Fibroblast of skin of back (primary cell): Measurements from ENCODE around the gene ALG2.
"Not testable (repeated sequence)": the region's sequence is repeated elsewhere in the genome, so short reads cannot be mapped to it uniquely, and the experiment has no call there.

Experiments
- DNase-seq: peaks from one replicate; pipeline ENCODE4 v3.0.0-alpha.2; 2013

Gene ALG2

GRCh38 chr9:99237849-99238248 lies 16.1 kb upstream of the ALG2 start:
- not testable (repeated sequence) for DNase-seq

- no peak for DNase-seq
Observed at GRCh38 chr9:99237356-99237755, 15.6 kb upstream of the ALG2 start.

GRCh38 chr9:99235926-99236634 lies 14.3 kb upstream of the ALG2 start:
- no peak for DNase-seq

GRCh38 chr9:99235069-99235468 lies 13.3 kb upstream of the ALG2 start:
- no peak for DNase-seq

- no peak for DNase-seq
Observed at GRCh38 chr9:99234618-99235017, 12.9 kb upstream of the ALG2 start.

GRCh38 chr9:99231711-99232110 lies 10.0 kb upstream of the ALG2 start:
- peak; percentile 17 for DNase-seq

GRCh38 chr9:99230206-99230605 lies 8.5 kb upstream of the ALG2 start:
- DNase-seq: no peak

- DNase-seq: no peak
Observed at GRCh38 chr9:99226054-99226453, 4.3 kb upstream of the ALG2 start.

GRCh38 chr9:99224445-99224844 lies 2.7 kb upstream of the ALG2 start:
- DNase-seq: no peak

GRCh38 chr9:99222416-99223270 lies 901 bp upstream of the ALG2 start:
- DNase-seq: no peak

- DNase-seq: no peak
Observed at GRCh38 chr9:99221266-99221620, 499 bp downstream of the ALG2 start.

- no peak for DNase-seq
Observed at GRCh38 chr9:99220011-99220410, 1.7 kb downstream of the ALG2 start.

GRCh38 chr9:99216073-99216472 lies 5.7 kb downstream of the ALG2 start:
- no peak for DNase-seq

GRCh38 chr9:99213197-99213596 lies 8.5 kb downstream of the ALG2 start:
- no peak for DNase-seq

GRCh38 chr9:99211746-99212145 lies 10.0 kb downstream of the ALG2 start:
- no peak for DNase-seq

GRCh38 chr9:99210572-99210971 lies 11.2 kb downstream of the ALG2 start:
- DNase-seq: no peak

- DNase-seq: no peak
Observed at GRCh38 chr9:99201603-99202002, 20.1 kb downstream of the ALG2 start.

- DNase-seq: no peak
Observed at GRCh38 chr9:99199938-99200539, 21.7 kb downstream of the ALG2 start.

- DNase-seq: no peak
Observed at GRCh38 chr9:99197987-99198386, 23.8 kb downstream of the ALG2 start.

GRCh38 chr9:99197124-99197630 lies 24.6 kb downstream of the ALG2 start:
- DNase-seq: no peak

GRCh38 chr9:99196484-99196883 lies 25.3 kb downstream of the ALG2 start:
- DNase-seq: not testable (repeated sequence)

- no peak for DNase-seq
Observed at GRCh38 chr9:99193466-99193821, 28.3 kb downstream of the ALG2 start.

- DNase-seq: peak; percentile 12
Observed at GRCh38 chr9:99192786-99193465, 28.8 kb downstream of the ALG2 start.
